Skin epidermis (tissue), 12 donors: Measurements from ENCODE around the gene TMEM11.
A peak's percentile ranks its signal among the peaks of the same experiment; 100 is the strongest.

Experiments
- H3K27ac ChIP-seq, 21 experiments: fragments of 200-600 bp; sonication (generic) in 11 of 21; one replicate each; pipeline ENCODE4 v1.5.0; 2020; ENCODE audit warnings: mild to moderate bottlenecking in 3 of 21, inconsistent platforms in 2 of 21, moderate library complexity in 2 of 21
- H3K4me3 ChIP-seq, 7 experiments: fragments of 200-600 bp; sonication (generic) in 2 of 7; one replicate each; pipeline ENCODE4 v1.5.0; 2020; ENCODE audit warnings: inconsistent platforms in 2 of 7, mild to moderate bottlenecking in 2 of 7, moderate library complexity in 1 of 7

TMEM11 gene

DNA sequence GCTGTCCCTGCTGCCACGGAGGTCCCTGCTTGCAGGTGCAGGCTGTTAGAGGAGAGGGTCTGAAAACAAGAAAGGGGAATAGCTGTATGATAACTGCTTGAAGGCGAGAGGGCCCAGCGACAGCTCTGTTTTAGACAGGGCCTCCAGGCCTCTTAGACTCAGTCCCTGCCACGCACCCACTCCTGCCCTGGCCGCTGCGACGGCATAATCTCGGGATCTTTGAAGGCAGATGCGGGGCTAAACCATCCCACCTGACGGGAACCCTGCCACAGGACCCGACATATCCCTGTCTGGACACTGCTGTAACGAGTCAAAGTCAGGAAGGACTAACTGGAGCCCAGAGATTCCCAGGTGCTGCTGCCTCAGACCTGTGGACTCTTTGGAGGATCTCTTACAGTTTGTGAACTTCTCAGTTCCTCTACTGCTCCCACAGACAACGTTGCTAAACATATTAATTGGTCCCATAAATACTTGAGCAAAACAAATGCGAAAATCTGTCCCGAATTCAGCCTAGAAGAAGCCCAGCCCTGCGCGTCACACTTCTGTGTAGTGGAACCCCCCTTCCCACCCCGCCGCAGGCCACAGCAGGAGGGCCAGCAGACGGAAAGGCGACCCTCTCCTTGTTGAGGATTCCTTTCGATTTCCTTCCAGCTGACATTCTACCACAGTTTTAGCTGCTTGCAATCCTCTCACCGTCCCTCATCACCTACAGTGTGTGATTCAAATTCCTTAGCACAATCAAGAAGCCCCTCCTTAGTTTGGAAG, 998 bp upstream of the TMEM11 start:
- H3K4me3 ChIP-seq: peak overlapping the region; percentile 64 to 99 (median 89)
- peak overlapping the region; percentile 32 to 99 (median 96) for H3K27ac ChIP-seq

DNA sequence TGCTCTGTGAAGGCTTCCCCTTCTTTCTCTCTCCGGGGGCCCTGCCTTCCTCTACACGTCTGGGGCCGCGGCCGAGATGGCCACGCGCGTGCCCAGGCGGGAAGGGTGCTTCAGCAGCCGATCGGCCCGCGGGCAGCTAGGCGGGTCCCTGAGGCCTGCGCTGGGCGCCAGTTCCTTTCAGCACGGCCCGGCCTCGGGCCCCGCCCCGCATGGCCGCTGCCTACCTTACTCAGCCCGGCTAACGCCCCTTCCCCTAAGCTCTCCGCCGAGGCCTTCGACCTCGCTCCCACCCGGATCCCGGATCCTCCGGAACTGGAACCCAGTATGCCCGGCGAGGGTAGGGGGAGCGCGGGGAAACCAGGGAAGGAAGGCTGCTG, 335 bp downstream of the TMEM11 start:
- H3K4me3 ChIP-seq: peak overlapping the region; percentile 64 to 99 (median 89)
- H3K27ac ChIP-seq: peak overlapping the region; percentile 81 to 99 (median 96)

DNA sequence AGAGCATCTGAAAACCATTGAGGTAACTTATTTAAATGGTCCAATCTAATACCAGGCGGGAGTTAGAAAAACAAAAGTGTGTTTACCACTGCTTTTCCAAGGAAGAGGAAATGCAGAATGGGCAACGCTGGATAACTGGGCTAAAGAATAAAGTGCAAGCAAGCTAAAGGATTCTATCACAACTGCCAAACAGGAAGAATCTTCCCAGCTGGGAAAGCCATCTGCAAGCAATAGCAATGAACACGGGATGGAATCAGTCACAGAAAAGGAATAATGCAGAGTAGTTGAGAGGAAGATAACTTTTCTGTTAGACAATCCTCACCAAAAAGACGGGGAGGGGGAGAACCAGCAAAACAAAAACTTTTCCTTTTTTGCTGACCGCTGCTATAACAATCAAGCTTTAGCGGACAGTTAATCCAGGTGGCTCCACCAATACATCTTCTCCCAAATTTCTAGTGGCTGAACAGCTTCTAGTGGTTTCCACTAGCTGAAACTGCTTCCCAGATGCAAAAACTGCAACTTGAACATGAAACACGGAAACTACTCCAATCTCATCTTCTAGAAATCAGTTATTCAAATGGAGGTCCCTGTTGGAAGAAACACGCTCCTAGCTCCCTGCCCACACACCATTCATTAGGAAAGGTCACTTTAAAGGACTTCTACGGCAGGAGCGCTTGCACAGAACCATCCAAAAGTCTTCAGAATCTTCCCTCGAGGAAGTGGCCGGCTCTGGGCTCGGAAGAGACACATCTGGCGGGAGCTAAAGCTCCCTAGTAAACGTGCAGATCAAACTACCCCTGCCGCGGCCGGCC, 929 bp downstream of the TMEM11 start:
- H3K4me3 ChIP-seq: peak overlapping the region; percentile 64 to 99 (median 89)
- peak overlapping the region; percentile 81 to 99 (median 96) for H3K27ac ChIP-seq

DNA sequence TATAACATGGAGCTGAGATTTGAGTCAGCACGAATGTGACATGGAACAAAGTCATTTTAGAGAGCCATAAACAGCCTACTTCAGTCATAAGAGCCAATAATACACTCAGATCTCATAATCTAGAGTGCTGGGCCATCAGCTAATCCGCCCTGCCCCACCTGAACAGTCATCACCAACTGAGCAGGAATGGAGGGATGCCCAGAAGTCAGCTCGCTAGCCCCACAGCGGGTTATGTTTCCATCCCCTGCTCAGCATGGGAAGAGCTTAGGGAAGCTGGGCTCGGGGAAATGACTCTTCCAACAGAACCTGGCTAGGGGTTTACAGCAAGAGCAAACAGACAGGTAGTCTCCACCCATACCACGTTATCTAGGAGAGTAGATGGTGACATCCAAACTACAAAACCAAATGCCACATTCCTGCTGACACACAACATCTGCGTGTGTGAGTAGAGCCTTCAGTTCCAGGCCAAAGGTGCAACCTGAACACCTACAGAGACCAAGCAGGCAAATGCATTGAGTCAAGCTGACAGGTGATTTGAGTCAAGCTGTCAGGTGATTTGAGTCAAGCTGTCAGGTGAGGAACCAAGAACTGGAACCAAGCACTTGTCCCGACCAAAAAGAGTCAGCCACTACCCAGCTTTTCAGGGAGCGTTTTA, 2.0 kb downstream of the TMEM11 start:
- H3K27ac ChIP-seq: peak overlapping the region in 3 of 21 experiments; percentile 17 to 26 (median 24)
- H3K4me3 ChIP-seq: peak overlapping the region in 1 of 7 experiments; percentile 89

DNA sequence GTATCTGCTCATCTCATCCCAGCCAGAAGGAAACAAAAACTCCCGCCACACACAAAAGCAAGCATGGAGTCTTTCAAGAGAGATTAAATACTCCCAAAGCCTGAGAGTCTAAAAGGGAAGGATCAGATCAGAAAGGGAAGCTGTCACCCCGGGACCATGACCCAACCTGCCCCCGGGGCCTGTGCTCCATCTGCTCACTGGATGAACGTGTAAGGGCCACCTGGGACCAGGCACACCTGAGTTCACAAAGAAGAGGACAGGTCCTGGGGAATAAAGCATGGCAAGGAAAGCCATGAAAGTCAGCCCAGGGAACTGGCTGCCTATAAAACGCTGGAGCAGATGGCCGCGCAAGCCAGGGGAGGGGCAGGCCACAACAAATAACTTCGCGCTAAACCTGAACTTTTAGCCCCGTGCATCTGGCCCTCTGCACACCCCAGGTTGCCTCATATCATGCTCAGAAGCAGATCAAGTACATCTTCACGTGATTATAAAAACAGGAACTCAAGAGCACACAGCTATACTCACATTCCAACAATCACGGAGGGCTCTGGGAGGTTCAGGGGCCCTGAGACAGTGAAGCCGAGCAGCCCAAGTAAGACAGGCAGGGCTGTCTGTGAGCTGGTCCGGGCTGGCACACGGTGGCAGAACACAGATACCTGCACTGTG, 3.4 kb downstream of the TMEM11 start:
- H3K27ac ChIP-seq: peak overlapping the region in 5 of 21 experiments; percentile 8 to 72 (median 35)
- no peak overlapping the region for H3K4me3 ChIP-seq

DNA sequence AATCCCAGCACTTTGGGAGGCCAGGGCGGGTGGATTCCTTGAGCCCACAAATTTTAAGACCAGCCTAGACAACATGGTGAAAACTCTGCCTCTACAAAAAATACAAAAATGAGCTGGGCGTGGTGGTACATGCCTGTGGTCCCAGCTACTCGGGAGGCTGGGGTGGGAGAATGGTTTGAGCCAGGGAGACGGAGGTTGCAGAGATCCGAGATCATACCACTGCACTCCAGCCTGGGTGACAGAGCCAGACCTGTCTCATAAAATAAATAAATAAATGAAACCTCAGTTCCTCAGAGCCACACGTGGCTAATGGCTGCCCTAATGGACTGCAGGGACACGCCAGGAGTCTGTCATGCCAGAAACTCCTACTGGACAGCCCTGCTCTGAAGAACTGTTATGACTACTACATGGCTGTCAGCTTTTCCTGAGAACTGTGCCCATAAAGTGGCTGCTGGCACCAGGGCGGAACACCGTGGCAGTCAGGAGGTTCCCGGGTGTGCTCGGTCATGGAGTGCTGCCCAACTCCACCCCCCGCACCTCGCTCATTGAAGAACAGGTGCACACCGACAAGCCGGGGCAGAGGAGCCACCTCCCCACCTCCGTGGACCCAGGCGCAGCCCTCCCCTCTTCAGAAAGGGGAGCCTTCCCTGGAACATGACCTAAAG, 4.3 kb downstream of the TMEM11 start:
- Histone ChIP-seq H3K4me3 (no peak overlapping the region), H3K27ac (peak overlapping the region in 10 of 21 experiments; percentile 1 to 72 (median 32))

DNA sequence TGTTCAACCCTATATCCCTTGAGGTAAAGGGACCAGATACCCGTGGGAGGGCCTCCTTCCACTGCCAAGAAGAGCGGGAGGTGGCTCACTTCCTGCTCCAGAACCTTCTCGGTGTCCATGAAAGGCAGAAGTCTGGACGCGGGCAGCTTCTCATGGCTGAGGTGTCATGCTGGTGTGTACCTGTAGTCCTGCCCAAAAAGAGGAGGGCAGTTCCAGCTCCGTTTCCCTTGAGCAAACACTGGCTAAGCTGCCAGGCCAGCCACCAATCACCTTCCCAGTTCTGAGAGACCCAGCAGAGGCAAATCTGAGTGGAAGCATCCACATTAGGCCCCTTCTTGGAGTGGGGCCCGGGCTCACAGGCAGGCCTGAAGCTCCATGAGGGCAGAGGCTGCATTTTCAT, 5.6 kb downstream of the TMEM11 start:
- peak overlapping the region in 6 of 21 experiments; percentile 1 to 72 (median 22) for H3K27ac ChIP-seq
- no peak overlapping the region for H3K4me3 ChIP-seq

DNA sequence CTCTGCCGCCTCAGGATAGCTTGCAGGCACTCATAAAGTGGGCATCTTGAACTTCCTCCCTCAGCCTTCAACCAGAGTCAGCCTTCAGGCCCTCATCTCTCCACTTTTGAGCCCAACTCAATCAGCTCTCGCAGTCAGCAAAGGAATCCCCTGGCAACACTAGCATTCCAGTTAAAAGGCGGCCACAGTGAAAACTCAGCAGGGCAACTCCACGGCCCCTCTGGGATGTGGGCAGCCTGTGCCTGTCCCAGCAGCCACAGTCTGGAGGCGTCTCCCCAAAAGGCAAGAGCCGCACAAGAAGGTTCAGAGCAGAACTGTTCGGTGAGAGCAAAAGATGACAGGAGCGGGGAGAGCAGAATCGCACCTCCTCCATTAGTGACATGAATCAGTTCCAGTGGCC, 9.0 kb downstream of the TMEM11 start:
- Histone ChIP-seq H3K4me3 (no peak overlapping the region), H3K27ac (peak overlapping the region in 1 of 21 experiments; percentile 28)

DNA sequence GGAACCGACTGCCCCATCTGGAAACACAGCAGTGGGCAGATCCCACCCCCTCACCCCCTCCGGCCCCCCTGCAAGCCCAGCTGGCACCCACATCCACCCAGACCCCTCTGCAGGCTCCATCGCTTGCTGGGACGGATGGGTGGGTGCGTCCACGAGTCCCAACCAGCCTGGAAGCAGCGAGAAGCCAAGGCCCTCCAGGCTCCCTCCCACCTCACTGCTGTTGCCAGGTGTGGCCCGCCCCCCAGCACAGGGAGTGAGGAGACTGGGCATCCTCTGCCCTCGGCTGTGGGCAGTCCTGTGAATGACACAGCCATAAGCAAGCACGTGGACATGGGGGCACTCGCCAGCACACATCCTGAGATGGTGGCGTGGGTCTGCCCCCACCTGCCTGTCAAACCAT, 11.4 kb downstream of the TMEM11 start:
- Histone ChIP-seq H3K27ac (peak overlapping the region in 2 of 21 experiments; percentile 26), H3K4me3 (no peak overlapping the region)

DNA sequence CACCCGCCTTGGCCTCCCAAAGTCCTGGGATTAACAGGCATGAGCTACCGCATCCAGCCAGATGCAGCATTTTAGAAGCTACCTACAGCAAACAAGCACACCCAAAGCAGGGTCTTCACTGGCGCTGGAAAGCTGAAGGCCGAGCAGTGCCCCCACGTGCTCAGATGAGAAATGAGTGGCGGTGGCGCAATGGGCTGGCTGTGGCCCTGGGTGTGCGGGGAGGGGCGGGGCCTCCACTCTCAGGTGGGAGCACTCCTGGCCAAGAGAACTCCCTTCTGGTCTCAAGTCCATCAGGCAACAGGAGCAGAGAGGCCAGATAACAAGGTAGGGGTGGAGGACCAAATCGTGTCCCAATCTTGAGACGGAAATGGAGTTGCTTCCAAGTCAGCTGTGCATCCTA, 12.1 kb downstream of the TMEM11 start:
- Histone ChIP-seq H3K4me3 (no peak overlapping the region), H3K27ac (peak overlapping the region in 4 of 21 experiments; percentile 11 to 72 (median 44))

DNA sequence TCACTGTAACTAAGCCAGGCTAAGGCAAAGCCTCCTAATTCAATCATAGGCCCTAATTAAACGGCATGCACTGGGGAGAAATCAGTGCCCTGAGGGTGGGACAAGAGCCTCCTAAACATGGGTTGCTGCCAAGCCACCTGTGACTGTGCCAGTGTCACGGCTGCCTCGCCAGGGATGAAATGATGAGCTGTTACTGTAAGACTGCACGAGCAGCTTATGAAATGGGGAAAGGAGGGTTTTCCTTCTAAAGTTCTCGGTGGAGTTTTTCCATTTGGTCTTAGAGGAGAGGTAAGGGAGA, 12.7 kb downstream of the TMEM11 start:
- Histone ChIP-seq H3K4me3 (no peak overlapping the region), H3K27ac (peak overlapping the region in 5 of 21 experiments; percentile 2 to 72 (median 33))

DNA sequence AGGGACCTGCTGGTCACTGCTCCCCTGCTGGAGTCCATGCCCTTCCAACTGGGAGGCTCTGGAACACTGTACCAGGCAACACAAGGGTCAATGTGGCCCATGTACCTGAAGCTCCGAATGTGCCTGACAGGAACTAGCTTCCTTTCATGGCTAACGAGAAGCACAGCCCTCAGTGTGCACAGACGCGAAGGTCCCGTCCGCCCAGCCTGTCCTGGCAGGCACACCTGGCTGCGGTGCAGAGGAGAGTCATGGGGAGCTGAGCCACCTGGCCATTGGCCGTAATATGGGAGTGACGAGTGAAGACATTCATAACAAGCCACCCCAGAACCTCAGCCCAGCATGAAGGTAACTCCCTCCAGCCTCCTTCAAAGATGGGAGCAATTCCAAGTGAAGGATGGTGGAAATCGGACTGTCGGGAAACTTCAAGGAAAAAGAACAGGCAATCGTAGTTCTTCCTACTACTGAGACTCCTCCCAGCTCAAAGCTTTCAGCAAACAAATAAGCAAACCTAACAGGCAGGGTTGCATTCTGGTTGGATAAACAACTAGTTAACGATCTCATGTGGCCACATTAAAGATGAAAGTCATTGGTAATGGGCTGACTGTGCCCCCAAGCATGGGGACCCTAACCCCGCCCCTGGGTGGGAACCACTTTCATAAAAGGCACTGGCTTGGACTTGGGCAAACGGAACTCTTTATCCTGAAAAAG, 13.2 kb downstream of the TMEM11 start:
- H3K27ac ChIP-seq: peak overlapping the region in 4 of 21 experiments; percentile 2 to 56 (median 32)
- H3K4me3 ChIP-seq: no peak overlapping the region

DNA sequence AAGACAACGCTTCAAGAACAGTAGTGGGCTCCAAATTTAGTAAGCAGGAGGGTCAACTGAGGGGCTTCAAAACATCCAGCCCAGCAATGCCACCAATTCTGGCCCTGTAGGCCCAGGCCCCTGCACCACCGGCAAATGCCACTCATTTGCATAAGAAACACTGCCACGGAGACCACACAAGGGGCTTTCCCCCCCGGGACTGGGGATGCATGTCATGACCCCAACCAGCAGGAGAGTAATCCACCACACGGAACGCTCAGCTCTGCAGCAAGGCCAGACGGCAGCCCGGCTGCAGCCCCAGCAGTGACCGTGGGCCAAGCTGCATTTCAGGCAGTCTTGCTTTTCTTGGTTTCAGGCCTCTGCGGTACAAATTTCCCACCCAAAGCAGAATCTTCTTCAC, 14.1 kb downstream of the TMEM11 start:
- peak overlapping the region in 1 of 21 experiments; percentile 30 for H3K27ac ChIP-seq
- H3K4me3 ChIP-seq: no peak overlapping the region

DNA sequence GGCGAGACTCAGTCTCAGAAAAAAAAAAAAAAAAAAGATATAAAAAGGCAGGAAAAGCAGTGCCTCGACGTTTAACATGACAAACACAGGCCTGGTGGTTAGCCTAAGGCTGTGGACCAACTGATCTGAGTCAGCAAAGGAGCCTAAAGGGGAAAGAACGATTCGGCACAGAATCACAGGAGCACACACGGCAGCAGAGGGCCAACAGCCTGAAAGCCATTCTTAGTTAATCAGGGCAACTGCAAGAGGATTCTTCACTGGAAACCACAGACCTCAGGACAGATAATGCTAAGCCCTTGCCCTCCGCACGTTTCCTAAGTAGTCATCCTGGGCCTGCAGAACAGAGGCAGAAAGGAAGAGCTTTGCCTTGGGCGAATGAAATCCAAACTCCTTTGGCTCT, 14.7 kb downstream of the TMEM11 start:
- Histone ChIP-seq H3K4me3 (no peak overlapping the region), H3K27ac (peak overlapping the region in 1 of 21 experiments; percentile 30)

DNA sequence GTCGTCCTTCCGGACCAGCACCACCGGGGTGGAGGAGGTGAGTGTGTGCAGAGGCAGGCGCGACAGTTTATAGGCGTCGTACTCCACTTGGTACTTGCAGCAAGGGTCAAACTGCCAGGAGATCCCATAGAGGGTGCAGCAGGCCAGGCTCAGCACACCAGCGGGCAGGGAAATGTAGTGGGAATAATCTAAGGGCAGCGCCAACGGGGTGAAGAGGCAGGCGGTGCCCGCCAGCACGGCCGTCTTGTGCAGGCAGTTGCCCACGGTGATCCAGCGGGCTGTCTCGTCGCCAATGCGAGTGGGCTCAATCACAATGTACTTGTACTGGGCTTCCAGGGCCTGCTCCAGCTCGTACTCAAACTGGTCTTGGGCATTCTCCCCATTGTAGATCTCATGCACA, 15.6 kb downstream of the TMEM11 start:
- Histone ChIP-seq H3K4me3 (no peak overlapping the region), H3K27ac (no peak overlapping the region)

DNA sequence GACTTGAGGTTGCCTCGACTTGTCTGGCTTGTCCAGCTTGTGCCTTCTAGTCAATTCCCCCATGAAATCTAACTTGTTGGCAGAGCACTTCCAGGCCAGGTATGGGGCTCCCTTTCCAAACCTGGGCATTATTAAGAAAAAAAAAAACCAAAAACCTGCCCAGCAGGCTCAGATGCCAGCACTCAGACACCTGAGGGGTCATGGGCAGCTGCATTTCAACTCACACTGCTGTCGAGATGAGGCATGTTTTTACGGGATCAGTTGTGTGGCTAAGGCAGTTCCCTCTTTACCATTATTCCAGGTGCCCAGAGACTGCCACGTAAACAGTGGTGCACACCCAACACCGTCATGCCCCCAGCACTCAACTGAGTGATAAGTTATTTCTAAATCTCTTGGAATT, 17.8 kb downstream of the TMEM11 start:
- H3K27ac ChIP-seq: peak overlapping the region in 12 of 21 experiments; percentile 4 to 71 (median 58)
- no peak overlapping the region for H3K4me3 ChIP-seq

DNA sequence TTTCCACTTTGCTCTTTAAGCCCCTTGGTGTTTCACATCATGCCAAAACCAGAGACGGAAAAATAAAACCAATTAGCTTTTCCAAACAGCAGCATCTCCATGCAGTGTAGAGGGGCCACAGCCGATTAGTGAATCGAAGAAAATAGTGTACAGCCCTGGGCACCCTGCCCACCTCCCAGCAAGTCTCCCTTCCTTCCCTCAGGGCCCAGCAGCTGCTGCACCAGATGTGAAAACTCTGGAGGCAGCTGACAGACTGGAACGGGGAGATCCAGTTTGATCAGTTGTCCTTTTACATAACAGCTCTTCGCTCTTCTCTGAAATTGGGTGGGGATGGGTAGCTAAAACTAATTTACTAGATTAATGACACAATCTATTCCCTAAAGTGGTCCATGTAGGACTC, 19.3 kb downstream of the TMEM11 start:
- peak overlapping the region in 14 of 21 experiments; percentile 5 to 73 (median 48) for H3K27ac ChIP-seq
- no peak overlapping the region for H3K4me3 ChIP-seq

DNA sequence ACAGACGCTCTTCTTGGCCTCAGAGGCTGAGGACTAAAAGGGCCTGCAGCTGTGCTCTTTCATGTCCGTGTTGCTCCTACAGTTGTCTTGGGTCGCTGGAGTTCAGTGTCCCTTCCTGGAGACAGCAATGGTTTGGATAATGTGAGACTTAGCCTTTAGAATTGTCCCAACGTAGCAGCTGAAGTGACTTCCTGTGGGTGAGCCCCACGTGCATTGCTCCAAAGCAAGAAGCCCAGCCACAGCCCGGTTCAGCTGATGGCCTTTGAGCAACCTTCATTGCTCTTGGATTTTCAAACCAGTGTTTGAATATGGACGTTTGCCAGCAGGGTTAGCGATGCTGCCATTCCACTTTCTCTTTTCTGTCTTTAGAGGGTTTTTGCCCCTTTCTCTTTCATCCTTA, 19.7 kb downstream of the TMEM11 start:
- Histone ChIP-seq H3K4me3 (no peak overlapping the region), H3K27ac (peak overlapping the region in 12 of 21 experiments; percentile 5 to 73 (median 43))

DNA sequence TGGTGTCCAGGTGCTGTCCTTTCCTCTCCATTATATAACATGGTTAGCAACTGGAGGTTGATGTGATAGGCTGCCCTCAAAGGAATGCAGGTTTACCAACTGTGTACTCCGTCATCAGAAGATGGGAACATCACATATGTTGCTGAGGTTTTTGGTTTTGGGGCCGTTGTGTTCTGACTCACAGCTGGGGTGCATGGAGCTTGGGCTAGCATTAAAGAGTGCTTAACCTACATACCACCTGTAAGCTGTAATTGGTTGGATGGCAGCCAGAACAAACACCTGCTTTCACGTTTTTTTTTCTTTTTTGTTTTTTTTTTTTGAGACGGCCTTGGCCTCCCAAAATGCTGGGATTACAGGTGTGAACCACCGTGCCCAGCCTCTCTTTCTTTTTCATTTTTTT, 20.9 kb downstream of the TMEM11 start:
- H3K4me3 ChIP-seq: no peak overlapping the region
- H3K27ac ChIP-seq: no peak overlapping the region
